Measurements from ENCODE around the gene ERP29.

Gene ERP29

GRCh38 chr12:112012775-112013600 is at the start of gene ERP29, which contains the start of gene TMEM116:
Gene ERP29 (plus strand): TSS chr12:112013426. CDS start chr12:112013466, 40 bp downstream.
Gene TMEM116 (minus strand): TSS chr12:112013165. CDS start chr12:112005270, 7,895 bp downstream.
- ATAC-seq (ENCODE audit: low read depth), result peak; percentile 70
- Histone ChIP-seq H3K4me3 (ENCODE audit: severe bottlenecking) (peak within 1 kb of the TSS; percentile 89), H3K4me1 (ENCODE audit: insufficient read depth, poor library complexity, severe bottlenecking) (peaks cover 4% of the 10 kb centered on the region), H3K36me3 (ENCODE audit: low read depth) (peaks cover 18% of the 10 kb centered on the region), H3K27ac (ENCODE audit: poor library complexity, severe bottlenecking) (peak within 1 kb of the TSS; percentile 88), H3K27me3 (ENCODE audit: insufficient read depth, poor library complexity, severe bottlenecking) (no peaks in the 10 kb centered on the region), H3K9me3 (ENCODE audit: severe bottlenecking) (no peaks in the 10 kb centered on the region)
- TF ChIP-seq CTCF (IDR thresholded peaks at IDR 0.05; ENCODE audit: poor library complexity, severe bottlenecking), result peak; percentile 29
- peak; percentile 98 for DNase-seq (ENCODE audit: low spot score)

DNA sequence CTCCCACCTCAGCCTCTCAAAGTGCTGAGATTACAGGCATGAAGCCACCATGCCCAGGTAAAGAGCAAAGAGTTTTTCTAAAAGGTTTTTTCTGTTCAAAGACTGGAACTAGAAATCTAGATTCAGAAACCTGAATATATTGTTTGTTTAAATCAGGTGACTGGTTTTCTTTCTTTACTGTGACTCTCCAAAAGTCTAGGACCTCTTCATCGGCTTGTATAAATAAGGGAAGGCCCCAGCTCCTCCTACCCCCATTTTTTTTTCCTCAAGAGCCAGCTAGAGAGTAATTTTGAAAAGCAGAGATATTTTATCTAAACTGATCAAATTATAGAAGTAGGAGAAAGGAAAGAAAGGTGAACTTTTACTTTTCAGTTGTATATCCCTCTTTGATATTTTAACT is 48.3 kb upstream of the ERP29 start:
- TF ChIP-seq CTCF (IDR thresholded peaks at IDR 0.05; ENCODE audit: poor library complexity, severe bottlenecking), result no peak
- ATAC-seq (ENCODE audit: low read depth) (no peak), DNase-seq (ENCODE audit: low spot score) (no peak)
- Histone ChIP-seq H3K27me3 (ENCODE audit: insufficient read depth, poor library complexity, severe bottlenecking) (no peaks in the 10 kb centered on the region), H3K9me3 (ENCODE audit: severe bottlenecking) (peaks cover 3% of the 10 kb centered on the region), H3K4me3 (ENCODE audit: severe bottlenecking) (no peak overlapping the region), H3K36me3 (ENCODE audit: low read depth) (no peaks in the 10 kb centered on the region), H3K27ac (ENCODE audit: poor library complexity, severe bottlenecking) (no peak overlapping the region), H3K4me1 (ENCODE audit: insufficient read depth, poor library complexity, severe bottlenecking) (no peaks in the 10 kb centered on the region)

- H3K27ac ChIP-seq (ENCODE audit: poor library complexity, severe bottlenecking), result no peak overlapping the region
- no peak for ATAC-seq (ENCODE audit: low read depth)
- DNase-seq (ENCODE audit: low spot score), result no peak
- no peak overlapping the region for H3K4me3 ChIP-seq (ENCODE audit: severe bottlenecking)
- no peaks in the 10 kb centered on the region for H3K27me3 ChIP-seq (ENCODE audit: insufficient read depth, poor library complexity, severe bottlenecking)
- no peaks in the 10 kb centered on the region for H3K4me1 ChIP-seq (ENCODE audit: insufficient read depth, poor library complexity, severe bottlenecking)
- TF ChIP-seq CTCF (IDR thresholded peaks at IDR 0.05; ENCODE audit: poor library complexity, severe bottlenecking), result no peak
- no peaks in the 10 kb centered on the region for H3K36me3 ChIP-seq (ENCODE audit: low read depth)
- peaks cover 5% of the 10 kb centered on the region for H3K9me3 ChIP-seq (ENCODE audit: severe bottlenecking)
Measured at GRCh38 chr12:111971800-111972199, 41.4 kb upstream of the ERP29 start.

DNA sequence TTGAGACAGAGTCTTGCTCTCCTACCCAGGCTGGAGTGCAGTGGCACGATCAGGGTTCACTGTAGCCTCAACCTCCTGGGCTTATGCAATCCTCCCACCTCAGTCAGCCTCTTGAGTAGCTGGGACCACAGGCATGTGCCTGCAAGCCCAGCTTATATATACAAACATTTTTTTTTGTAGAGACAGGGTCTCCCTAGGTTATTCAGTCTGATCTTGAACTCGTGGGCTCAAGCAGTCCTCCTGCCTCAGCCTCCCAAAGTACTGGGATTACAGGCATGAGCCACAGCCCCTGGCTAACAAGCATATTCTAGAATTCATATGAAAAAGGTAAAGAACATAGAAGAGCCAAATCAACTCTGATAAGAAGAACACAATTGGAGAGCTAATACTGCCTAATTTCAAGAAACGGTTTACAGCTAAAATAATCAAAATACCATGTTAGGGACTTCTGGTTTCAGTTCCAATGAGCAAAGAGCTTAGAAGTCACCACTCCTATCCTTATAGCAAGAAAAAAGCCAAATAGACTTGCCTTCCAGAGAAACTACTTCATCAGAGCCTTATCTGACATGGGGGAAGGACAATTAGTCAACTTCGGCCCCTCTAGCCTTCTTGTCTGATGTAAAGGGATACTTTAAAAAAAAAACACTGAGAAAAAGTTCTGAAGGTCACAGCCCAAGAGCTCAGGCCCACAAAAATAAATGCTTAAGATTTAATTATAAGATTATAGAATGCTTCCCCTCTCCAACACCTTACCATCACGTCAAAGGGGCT is 37.9 kb upstream of the ERP29 start:
- no peak overlapping the region for H3K27ac ChIP-seq (ENCODE audit: poor library complexity, severe bottlenecking)
- no peak overlapping the region for H3K4me3 ChIP-seq (ENCODE audit: severe bottlenecking)
- peaks cover 5% of the 10 kb centered on the region for H3K9me3 ChIP-seq (ENCODE audit: severe bottlenecking)
- H3K4me1 ChIP-seq (ENCODE audit: insufficient read depth, poor library complexity, severe bottlenecking), result no peaks in the 10 kb centered on the region
- no peak for ATAC-seq (ENCODE audit: low read depth)
- no peaks in the 10 kb centered on the region for H3K36me3 ChIP-seq (ENCODE audit: low read depth)
- H3K27me3 ChIP-seq (ENCODE audit: insufficient read depth, poor library complexity, severe bottlenecking), result no peaks in the 10 kb centered on the region
- no peak for DNase-seq (ENCODE audit: low spot score)
- TF ChIP-seq CTCF (IDR thresholded peaks at IDR 0.05; ENCODE audit: poor library complexity, severe bottlenecking), result no peak
